HepG2 (cell line): ENCODE results near the gene METTL13.

ENCODE experiments used
- ATF1 ChIP-seq: IDR thresholded peaks from 2 replicates; pipeline ENCODE4 v1.6.1; 2016; ENCODE audit warnings: mild to moderate bottlenecking, control low read depth
- EZH2 ChIP-seq: conservative IDR thresholded peaks from 2 replicates; pipeline ENCODE4 v1.6.1; 2012; ENCODE audit warnings: mild to moderate bottlenecking, low read depth, low read length, moderate library complexity
- FOSL2 ChIP-seq: sonication (generic); formaldehyde crosslinking; IDR thresholded peaks from 2 replicates; pipeline ENCODE4 v1.4.0; 2020; ENCODE audit warnings: missing genetic modification reagents
- LCORL ChIP-seq, 2 experiments: fragments of 450-650 bp in 1 of 2; sonication (generic) in 1 of 2; formaldehyde crosslinking in 1 of 2; IDR thresholded peaks; 2 replicates each; pipeline versions ENCODE4 v1.5.0 to v1.6.1; 2017 to 2020; ENCODE audit warnings: antibody characterized with exemption in 1 of 2, missing genetic modification reagents in 1 of 2
- MYC ChIP-seq: sonication (generic); formaldehyde crosslinking; IDR thresholded peaks from 2 replicates; pipeline ENCODE4 v1.9.0; 2021; ENCODE audit warnings: missing genetic modification reagents, borderline replicate concordance
- ZBTB7A ChIP-seq: sonication (generic); formaldehyde crosslinking; IDR thresholded peaks from 2 replicates; pipeline ENCODE4 v1.8.0; 2022; ENCODE audit warnings: mild to moderate bottlenecking, missing genetic modification reagents
- ZNF331 ChIP-seq: sonication (generic); formaldehyde crosslinking; IDR thresholded peaks from 2 replicates; pipeline ENCODE4 v1.4.0; 2020; ENCODE audit warnings: missing genetic modification reagents
- ZNF414 ChIP-seq: sonication (generic); formaldehyde crosslinking; IDR thresholded peaks from 2 replicates; pipeline ENCODE4 v1.5.0; 2020; ENCODE audit warnings: missing genetic modification reagents
- ZNF598 ChIP-seq: sonication (generic); formaldehyde crosslinking; IDR thresholded peaks from 2 replicates; pipeline ENCODE4 v1.5.1; 2020; ENCODE audit warnings: mild to moderate bottlenecking, missing genetic modification reagents, borderline replicate concordance
- ZNF652 ChIP-seq: IDR thresholded peaks from 2 replicates; pipeline ENCODE4 v1.6.1; 2016; ENCODE audit warnings: low read depth, borderline replicate concordance
- TF ChIP-seq, protein P1 (sequence below): IDR thresholded peaks from 2 replicates; pipeline ENCODE4 v1.6.1; 2016; ENCODE audit warnings: missing compliant biosample characterization, missing genetic modification reagents, borderline replicate concordance
- TF ChIP-seq, protein P2 (sequence below): IDR thresholded peaks from 2 replicates; pipeline ENCODE4 v1.6.1; 2012; ENCODE audit warnings: inconsistent platforms

DNA sequence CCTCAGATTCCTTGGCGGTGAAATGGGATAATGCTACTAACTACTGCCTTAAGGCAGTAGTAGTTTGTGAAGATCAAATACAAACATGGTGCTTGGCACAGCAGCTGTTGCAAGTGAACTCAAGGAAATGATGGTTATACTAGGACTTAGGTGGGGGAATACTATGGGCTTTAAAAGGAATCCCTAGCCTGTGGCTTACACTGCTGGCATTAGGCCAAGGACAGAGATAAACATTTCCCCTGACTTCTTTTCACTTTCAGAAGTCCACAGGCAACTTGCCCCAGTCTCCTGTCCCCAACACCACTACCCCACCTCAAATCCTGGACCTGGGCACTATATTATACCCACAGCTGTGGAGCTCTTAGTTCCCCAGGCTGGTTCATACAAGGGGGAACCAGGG, 26.5 kb upstream of the METTL13 start:
- TF ChIP-seq, protein P1, sequence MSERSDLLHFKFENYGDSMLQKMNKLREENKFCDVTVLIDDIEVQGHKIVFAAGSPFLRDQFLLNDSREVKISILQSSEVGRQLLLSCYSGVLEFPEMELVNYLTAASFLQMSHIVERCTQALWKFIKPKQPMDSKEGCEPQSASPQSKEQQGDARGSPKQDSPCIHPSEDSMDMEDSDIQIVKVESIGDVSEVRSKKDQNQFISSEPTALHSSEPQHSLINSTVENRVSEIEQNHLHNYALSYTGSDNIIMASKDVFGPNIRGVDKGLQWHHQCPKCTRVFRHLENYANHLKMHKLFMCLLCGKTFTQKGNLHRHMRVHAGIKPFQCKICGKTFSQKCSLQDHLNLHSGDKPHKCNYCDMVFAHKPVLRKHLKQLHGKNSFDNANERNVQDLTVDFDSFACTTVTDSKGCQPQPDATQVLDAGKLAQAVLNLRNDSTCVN (CRISPR knock-in tag): no peak
- TF ChIP-seq LCORL (IDR thresholded peaks at IDR 0.05) (no peak), LCORL (CRISPR knock-in tag; IDR thresholded peaks at IDR 0.05) (no peak), ATF1 (CRISPR knock-in tag) (no peak), MYC (CRISPR knock-in tag) (no peak), ZNF414 (CRISPR knock-in tag) (no peak), ZNF652 (CRISPR knock-in tag) (no peak), ZNF331 (CRISPR knock-in tag) (no peak), ZNF598 (CRISPR knock-in tag) (no peak), EZH2 (no peak), FOSL2 (CRISPR knock-in tag) (no peak), ZBTB7A (CRISPR knock-in tag) (no peak)
- TF ChIP-seq, protein P2, sequence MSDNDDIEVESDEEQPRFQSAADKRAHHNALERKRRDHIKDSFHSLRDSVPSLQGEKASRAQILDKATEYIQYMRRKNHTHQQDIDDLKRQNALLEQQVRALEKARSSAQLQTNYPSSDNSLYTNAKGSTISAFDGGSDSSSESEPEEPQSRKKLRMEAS: no peak
